GM18511 (cell line): Measurements from ENCODE around the gene CDKN3.
"Not testable (repeated sequence)": the region's sequence is repeated elsewhere in the genome, so short reads cannot be mapped to it uniquely, and the experiment has no call there.

Experiments used
- ATAC-seq: cut with Tn5 transposase; IDR thresholded peaks from one replicate; pipeline ENCODE4 v1.9.1; 2021; ENCODE audit warnings: mild to moderate bottlenecking, moderate library complexity; ENCODE audit not compliant: unreplicated experiment

The CDKN3 gene

DNA sequence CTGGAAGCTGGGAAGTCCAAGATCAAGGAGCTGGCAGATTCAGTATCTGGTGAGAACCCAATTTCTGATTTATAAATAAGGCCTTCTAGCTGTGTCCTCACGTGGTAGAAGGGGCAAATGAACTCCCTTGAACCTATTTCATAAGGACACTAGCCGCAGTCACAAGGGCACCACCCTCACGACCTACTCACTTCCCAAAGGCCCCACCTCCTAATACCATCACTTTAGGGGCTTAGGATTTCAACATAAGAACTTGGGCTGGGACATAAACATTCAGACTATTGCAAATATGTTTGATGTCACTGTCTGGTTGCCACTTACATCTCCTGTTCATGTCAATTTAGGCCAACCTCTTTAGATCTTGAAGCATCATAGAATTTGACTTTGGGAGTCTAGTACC lies 55.2 kb downstream of the CDKN3 start:
- no peak for ATAC-seq

DNA sequence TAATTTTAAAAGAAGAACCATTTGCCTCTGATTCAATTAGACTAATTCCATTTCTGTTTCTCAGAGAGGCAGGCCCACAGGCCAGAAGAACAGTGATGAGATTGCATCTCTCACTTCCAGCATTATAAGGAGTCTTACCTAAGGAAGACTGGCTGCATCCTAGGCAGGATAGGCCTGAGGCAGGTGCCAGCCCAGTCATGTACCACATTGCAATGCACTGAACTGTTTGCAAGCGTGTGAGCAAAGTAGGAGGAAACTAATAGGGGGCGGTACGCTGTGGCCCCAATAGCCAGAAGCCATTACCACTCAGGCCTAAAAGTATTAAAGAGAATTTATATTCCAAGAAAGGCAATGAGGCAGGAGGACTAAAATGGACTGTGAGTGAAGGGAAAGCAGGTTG lies 56.4 kb downstream of the CDKN3 start:
- no peak for ATAC-seq

DNA sequence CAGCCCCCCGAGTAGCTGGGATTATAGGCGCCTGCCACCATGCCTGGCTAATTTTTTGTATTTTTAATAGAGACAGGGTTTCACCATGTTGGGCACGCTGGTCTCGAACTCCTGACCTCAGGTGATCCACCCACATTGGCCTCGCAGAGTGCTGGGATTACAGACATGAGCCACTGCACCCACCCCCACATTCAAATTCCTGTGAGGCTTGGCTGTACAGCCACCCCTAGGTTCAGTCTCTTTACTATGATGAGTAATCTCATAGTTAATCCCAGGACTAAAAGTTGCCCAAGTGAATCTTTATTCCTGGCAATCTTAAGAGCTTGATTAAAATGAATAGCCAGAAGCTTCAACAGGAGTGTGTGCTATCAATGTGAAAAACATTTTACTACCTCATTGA lies 57.2 kb downstream of the CDKN3 start:
- ATAC-seq = not testable (repeated sequence)

DNA sequence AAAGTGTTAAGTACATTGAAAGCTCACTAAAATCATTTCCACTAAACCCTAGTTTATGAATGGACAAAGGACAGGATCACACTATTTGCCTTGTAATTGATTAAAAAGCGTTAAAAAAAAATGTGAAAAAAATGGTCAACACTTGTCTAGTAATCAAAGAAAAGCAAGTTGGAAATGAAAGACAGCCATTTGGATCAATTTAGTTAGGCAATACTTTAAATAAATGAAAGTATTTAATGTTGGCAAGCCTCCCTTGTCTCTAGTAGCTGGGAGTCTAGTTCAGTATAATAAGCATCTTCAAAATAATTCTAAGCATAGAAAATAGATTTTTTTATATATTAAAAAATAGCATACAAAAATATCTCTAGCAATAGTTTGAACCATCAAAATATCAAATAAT lies 58.6 kb downstream of the CDKN3 start:
- no peak for ATAC-seq

DNA sequence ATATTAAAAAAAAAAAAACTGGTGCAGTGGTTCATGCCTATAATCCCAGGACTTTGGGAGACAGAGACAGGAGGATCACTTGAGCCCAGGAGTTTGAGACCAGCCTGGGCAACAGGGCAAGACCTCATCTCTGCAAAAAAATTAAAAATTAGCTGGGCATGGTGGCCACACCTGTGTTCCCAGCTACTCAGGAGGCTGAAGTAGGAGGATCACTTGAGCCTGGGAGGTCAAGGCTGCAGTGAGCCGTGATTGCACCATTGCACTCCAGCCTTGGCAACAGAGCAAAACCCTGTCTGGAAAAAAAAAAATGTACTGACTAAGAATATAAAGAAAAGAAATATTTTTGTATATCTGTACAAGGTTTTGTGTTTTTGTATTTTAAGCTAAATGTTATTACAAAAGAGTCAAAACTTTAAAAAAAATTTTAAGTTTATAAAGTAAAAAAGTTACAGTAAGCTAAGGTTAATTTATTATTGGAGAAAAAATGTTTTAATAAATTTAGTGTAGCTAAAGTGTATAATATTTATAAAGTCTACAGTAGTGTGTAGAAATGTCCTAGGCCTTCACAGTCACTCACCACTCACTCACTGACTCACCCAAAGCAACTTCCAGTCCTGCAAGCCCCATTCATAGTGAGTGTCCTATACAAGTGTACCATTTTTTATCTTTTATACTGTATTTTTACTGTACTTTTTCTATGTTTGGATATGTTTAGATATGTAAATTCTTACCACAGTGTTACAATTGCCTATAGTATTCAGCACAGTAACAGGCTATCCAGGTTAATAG lies 60.2 kb downstream of the CDKN3 start:
- ATAC-seq = not testable (repeated sequence)

DNA sequence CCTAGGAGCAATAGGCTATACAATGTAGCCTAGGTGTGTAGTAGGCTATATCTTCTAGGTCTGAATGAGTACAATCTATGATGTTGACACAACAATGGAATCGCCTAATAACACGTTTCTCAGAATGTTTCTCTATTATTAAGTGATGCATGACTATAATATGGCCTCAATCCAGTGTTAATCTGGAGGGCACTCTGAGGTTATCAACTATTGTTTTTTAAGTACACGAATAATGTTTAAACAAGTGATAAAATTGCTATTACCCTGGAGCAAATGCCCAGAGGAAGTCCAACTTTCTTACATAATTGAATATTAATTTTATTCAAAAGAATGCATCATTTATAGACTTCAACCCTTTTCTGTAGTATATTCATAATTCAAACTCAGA lies 60.8 kb downstream of the CDKN3 start:
- ATAC-seq = no peak

DNA sequence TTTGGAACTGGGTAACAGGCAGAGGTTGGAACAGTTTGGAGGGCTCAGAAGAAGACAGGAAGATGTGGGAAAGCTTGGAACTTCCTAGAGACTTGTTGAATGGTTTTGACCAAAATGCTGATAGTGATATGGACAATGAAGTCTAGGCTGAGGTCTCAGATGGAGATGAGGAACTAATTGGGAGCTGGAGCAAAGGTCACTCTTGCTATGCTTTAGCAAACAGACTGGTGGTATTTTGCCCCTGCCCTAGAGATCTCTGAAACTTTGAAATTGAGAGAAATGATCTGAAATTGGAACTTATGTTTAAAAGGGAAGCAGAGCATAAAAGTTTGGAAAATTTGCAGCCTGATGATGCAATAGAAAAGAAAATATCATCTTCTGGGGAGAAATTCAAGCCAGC lies 61.7 kb downstream of the CDKN3 start:
- ATAC-seq = not testable (repeated sequence)

DNA sequence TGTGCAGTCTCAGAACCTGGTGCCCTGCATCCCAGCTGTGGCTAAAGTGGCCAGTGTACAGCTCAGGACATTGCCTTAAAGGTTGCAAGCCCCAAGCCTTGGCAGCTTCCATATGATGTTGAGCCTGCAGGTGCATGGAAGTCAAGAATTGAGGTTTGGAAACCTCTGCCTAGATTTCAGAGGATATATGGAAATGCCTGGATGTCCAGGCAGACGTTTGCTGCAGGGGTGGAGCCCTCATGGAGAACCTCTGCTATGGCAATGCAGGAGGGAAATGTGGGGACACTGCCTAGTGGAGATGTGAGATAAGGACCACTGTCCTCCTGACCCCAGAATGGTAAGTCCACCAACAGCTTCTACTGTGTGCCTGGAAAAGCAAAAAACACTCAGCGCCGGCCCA lies 62.3 kb downstream of the CDKN3 start:
- no peak for ATAC-seq

DNA sequence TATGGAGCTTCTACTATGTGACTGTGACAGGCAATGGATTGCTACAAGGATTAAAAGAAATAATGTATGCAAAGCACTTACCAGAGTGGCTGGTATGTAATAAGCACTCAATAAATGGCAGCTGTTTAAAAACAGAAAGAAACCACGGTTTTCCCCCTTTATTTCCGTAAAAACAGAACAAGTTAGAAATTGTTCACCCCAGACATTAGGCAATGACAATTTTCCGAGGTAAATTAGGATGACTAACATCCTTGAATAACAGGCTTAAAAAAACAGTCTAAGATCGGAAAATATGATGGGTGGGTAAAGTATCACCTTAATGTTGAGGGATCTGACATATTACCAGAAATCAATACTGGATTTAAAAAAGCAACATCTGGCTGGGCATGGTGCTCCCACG lies 65.2 kb downstream of the CDKN3 start:
- no peak for ATAC-seq

DNA sequence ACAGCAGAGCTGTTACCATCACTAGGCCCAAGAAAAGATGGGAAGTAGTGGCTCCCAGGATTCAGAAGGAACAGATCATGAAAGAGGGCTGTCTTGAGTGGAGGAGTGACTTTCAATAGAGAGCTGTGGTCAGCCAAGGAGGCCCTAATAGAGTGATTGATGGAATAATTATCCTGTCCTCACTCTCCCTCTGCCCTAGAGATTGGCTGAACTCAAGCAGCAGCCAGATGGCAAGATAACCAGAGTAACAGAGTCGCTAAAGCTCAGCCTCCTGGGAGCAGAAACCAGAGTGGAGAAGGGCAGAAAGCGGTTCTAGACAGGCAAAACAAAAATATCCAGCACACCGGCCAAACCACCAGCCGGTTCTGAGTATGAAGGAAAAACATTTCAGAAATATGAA lies 68.8 kb downstream of the CDKN3 start:
- no peak for ATAC-seq

DNA sequence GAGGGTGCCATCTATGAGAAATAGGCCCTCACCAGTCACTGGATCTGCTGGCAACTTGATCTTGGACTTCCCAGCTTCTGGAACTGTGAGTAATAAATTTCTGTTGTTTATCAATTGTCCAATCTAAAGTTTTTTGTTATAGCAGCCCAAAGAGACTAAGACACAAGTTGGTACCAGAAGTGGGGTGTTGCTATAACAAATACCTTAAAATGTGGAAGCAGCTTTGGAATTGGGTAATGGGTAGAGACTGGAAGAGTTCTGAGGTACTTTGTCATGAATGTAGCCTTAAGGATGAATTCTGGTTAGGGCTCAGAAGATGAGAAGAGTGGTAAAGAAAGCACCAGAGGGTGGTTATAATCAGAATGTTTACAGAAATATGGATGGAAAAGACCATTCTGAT lies 70.5 kb downstream of the CDKN3 start:
- ATAC-seq = no peak
